ENCODE data around the gene CRADD. TPM values are rescaled to one million over a fixed set of nuclear protein-coding genes. Genes with fewer than 3 reads are reported as not detected.
"Not testable (repeated sequence)": the region's sequence is repeated elsewhere in the genome, so short reads cannot be mapped to it uniquely, and the experiment has no call there.

The CRADD gene
- total RNA-seq, 1 donor from 2014 or later, result 18.8 TPM

GRCh38 chr12:93925585-93926205, 248.5 kb downstream of the CRADD start:
- Mint-ChIP-seq H3K4me3 (ENCODE audit: unreplicated experiment) (no peak overlapping the region), H3K9me3 (ENCODE audit: unreplicated experiment) (no peaks in the 10 kb centered on the region), H3K4me1 (ENCODE audit: low read depth, unreplicated experiment) (no peaks in the 10 kb centered on the region), H3K27me3 (ENCODE audit: unreplicated experiment) (no peaks in the 10 kb centered on the region), H3K36me3 (ENCODE audit: unreplicated experiment) (peaks cover 21% of the 10 kb centered on the region), H3K27ac (ENCODE audit: unreplicated experiment) (no peak overlapping the region)
- no peak for TF ChIP-seq CTCF (IDR thresholded peaks at IDR 0.05; ENCODE audit: partially characterized antibody, unreplicated experiment)
- no peak for DNase-seq

DNA sequence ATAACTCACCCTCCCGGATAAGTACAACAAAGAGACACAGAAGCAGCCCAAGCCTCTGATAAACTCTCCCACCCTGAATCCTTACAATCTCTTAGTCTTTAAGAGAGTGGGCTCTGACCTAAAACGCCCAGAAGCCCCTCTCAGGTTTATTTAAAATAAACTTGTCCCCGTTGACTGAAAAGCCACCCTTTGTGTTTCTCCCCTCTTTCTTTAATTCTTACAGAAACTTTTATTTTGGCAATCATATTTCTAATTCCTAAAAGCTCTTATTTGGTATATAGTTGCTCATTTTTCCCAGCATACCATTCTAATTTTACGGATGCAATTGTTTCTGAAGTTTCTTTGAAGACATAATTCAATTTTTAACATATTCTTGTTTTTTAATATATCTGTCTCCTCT, 249.1 kb downstream of the CRADD start:
- Mint-ChIP-seq H3K27ac (ENCODE audit: unreplicated experiment) (no peak overlapping the region), H3K4me1 (ENCODE audit: low read depth, unreplicated experiment) (no peaks in the 10 kb centered on the region), H3K27me3 (ENCODE audit: unreplicated experiment) (no peaks in the 10 kb centered on the region), H3K4me3 (ENCODE audit: unreplicated experiment) (no peak overlapping the region), H3K9me3 (ENCODE audit: unreplicated experiment) (no peaks in the 10 kb centered on the region), H3K36me3 (ENCODE audit: unreplicated experiment) (peaks cover 21% of the 10 kb centered on the region)
- no peak for TF ChIP-seq CTCF (IDR thresholded peaks at IDR 0.05; ENCODE audit: partially characterized antibody, unreplicated experiment)
- no peak for DNase-seq

DNA sequence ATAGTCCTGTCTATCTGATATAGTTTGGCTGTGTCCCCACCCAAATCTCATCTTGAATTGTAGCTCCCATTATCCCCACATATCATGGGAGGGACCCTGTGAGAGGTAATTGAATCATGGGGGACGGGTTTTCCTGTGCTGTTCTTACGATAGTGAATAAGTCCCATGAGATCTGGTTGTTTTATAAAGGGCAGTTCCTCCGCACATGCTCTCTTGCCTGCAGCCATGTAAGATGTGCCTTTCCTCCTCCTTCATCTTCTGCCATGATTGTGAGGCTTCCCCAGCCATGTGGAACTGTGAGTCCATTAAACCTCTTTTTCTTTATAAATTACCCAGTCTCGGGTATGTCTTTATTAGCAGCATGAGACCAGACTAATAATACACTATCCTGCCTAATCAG, 251.9 kb downstream of the CRADD start:
- H3K27me3 Mint-ChIP-seq (ENCODE audit: unreplicated experiment); DNase-seq; H3K27ac Mint-ChIP-seq (ENCODE audit: unreplicated experiment); H3K4me3 Mint-ChIP-seq (ENCODE audit: unreplicated experiment); H3K4me1 Mint-ChIP-seq (ENCODE audit: low read depth, unreplicated experiment); H3K9me3 Mint-ChIP-seq (ENCODE audit: unreplicated experiment): not testable (repeated sequence)
- peaks cover 21% of the 10 kb centered on the region for H3K36me3 Mint-ChIP-seq (ENCODE audit: unreplicated experiment)

GRCh38 chr12:93937812-93938211, 260.6 kb downstream of the CRADD start:
- H3K27me3 Mint-ChIP-seq (ENCODE audit: unreplicated experiment), result peaks cover 3% of the 10 kb centered on the region
- H3K4me3 Mint-ChIP-seq (ENCODE audit: unreplicated experiment), result no peak overlapping the region
- peaks cover 18% of the 10 kb centered on the region for H3K36me3 Mint-ChIP-seq (ENCODE audit: unreplicated experiment)
- no peaks in the 10 kb centered on the region for H3K4me1 Mint-ChIP-seq (ENCODE audit: low read depth, unreplicated experiment)
- no peak for DNase-seq
- no peak for TF ChIP-seq CTCF (IDR thresholded peaks at IDR 0.05; ENCODE audit: partially characterized antibody, unreplicated experiment)
- peaks cover 2% of the 10 kb centered on the region for H3K9me3 Mint-ChIP-seq (ENCODE audit: unreplicated experiment)
- H3K27ac Mint-ChIP-seq (ENCODE audit: unreplicated experiment), result no peak overlapping the region

DNA sequence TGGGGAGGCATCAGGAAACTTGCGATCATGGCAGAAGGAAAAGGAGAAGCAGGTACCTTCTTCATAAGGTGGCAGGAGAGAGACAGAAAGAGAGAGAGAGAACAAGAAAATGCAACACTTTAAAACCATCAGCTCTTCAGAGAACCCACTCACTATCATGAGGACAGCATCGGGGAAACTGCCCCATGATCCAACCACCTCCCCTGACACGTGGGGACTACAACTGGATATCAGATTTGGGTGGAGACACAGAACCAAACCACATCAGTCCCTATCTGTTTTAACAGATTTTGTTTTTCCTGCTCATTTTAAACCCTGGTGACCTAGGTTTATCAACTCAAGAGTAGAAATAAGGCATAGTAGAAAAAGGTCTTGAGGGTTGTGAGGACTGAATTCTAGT, 261.1 kb downstream of the CRADD start:
- no peaks in the 10 kb centered on the region for H3K4me1 Mint-ChIP-seq (ENCODE audit: low read depth, unreplicated experiment)
- H3K9me3 Mint-ChIP-seq (ENCODE audit: unreplicated experiment), result peaks cover 2% of the 10 kb centered on the region
- no peak for DNase-seq
- peaks cover 3% of the 10 kb centered on the region for H3K27me3 Mint-ChIP-seq (ENCODE audit: unreplicated experiment)
- TF ChIP-seq CTCF (IDR thresholded peaks at IDR 0.05; ENCODE audit: partially characterized antibody, unreplicated experiment), result no peak
- H3K27ac Mint-ChIP-seq (ENCODE audit: unreplicated experiment), result no peak overlapping the region
- peaks cover 18% of the 10 kb centered on the region for H3K36me3 Mint-ChIP-seq (ENCODE audit: unreplicated experiment)
- no peak overlapping the region for H3K4me3 Mint-ChIP-seq (ENCODE audit: unreplicated experiment)
